Muscle of leg (tissue), 11 donors: ENCODE measurements around the gene MPV17L2. TPM values are rescaled to one million over a fixed set of nuclear protein-coding genes. Genes with fewer than 3 reads are reported as not detected.
"Not testable (repeated sequence)": the region's sequence is repeated elsewhere in the genome, so short reads cannot be mapped to it uniquely, and the experiment has no call there.

Experiments
- DNase-seq: peaks from one replicate; pipeline ENCODE4 v3.0.0; 2013
- H3K27ac ChIP-seq: one replicate; pipeline ENCODE4 v1.5.1; 2013; ENCODE audit warnings: mild to moderate bottlenecking, low read length, control low read depth
- H3K27me3 ChIP-seq: one replicate; pipeline ENCODE4 v1.6.1; 2013; ENCODE audit warnings: low read length; ENCODE audit not compliant: control insufficient read depth, insufficient read depth
- H3K36me3 ChIP-seq: one replicate; pipeline ENCODE4 v1.6.1; 2013; ENCODE audit warnings: low read length; ENCODE audit not compliant: control insufficient read depth, insufficient read depth
- H3K4me1 ChIP-seq: one replicate; pipeline ENCODE4 v1.6.1; 2013; ENCODE audit warnings: low read length; ENCODE audit not compliant: control insufficient read depth, insufficient read depth
- H3K4me3 ChIP-seq: one replicate; pipeline ENCODE4 v1.5.1; 2013; ENCODE audit warnings: low read length, control low read depth
- H3K9me3 ChIP-seq: replicated peaks from 2 replicates; pipeline ENCODE4 v1.6.1; 2013; ENCODE audit warnings: low read depth, low read length; ENCODE audit not compliant: control insufficient read depth
- WGBS: methylation state at CpG from one replicate; pipeline ENCODE4 v1.1.5; 2013; ENCODE audit warnings: missing lambda C conversion rate; ENCODE audit not compliant: insufficient coverage; 5-methylcytosine and 5-hydroxymethylcytosine counted together
- polyA plus RNA-seq, 8 donors: library from polyadenylated mRNA; unstranded; fragments of 120-200 nt; gene quantifications; one replicate each; pipeline versions ENCODE4 v1.2.1 to v1.2.3, GENCODE V29; 2013; ENCODE audit warnings: inconsistent platforms in 1 of 8, low replicate concordance in 1 of 8; ENCODE audit not compliant: insufficient read length in 8 of 8, insufficient read depth in 1 of 8
- total RNA-seq: library from RNA; stranded (reverse); fragments of 120-200 nt; gene quantifications from one replicate; pipeline ENCODE4 v1.2.4, GENCODE V29; 2013

The MPV17L2 gene
- total and polyA plus RNA-seq, 9 donors = 3.7 to 7.9 (median 6.3) TPM

DNA sequence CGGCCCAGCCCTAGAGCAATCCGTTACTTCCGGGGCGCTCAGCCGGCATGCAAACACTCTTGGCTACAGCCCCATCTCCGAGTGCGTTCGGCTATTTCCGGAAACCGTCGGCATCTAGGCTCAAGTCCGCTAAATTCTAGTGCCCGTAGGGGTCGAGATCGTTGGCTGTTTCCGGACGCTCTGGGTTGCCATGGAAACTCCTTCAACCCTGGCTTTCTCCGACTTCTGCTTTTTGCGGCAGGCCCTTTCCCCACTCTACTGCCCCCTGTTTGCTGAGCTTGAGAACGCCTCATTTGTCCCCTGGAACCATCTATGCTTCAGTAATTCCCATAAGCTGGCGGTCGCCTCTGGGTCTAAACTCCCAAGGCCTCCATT, 40.6 kb upstream of the MPV17L2 start:
- Histone ChIP-seq H3K27ac (peak overlapping the region; percentile 96), H3K9me3 (no peaks in the 10 kb centered on the region), H3K36me3 (peaks cover 16% of the 10 kb centered on the region), H3K27me3 (no peaks in the 10 kb centered on the region), H3K4me1 (peaks cover 59% of the 10 kb centered on the region), H3K4me3 (peak overlapping the region; percentile 92)
- DNase-seq = peak; percentile 99
- 0% methylated on average over 22 of the region's 22 CpGs for WGBS

DNA sequence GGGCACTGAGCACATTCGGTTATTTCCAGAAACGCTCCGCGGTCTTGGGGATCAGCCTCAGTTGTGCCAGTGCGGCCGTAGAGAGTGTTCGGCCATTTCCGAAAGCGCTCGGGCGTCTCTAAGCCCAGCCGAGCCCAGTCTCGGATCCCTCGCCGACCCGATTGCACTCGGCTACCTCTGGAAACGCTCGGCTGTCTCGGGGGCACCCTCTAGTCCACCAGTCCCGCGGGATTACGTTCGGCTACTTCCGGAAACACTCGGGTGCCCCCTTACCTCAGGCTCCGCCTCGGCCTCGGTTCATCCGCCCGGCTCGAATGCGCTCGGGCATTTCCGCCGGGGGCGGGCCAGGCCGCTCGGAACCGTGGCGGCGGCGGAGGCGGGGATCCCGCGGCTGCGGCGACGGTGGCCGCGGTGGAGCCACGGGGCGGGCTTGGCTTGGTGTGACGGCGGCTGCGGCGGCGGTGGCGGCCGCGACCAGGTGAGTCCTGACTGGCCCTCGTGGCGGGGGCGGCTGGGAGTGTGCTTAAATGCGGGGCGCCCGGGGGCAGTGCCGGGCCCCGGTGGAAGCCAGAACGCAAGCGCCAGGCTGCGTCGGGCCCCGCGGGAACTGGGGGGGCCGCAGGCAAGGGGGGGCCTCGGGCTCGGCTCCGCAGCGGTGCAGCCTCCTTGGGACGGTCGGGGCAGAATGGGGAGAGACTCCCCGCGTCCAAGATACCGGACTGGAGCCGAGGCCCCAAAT, 40.0 kb upstream of the MPV17L2 start, which contains the start of gene PIK3R2:
Gene PIK3R2, plus strand, starts transcription at position 347 of the 739 bp plus-strand sequence. CDS start 2,717 bp downstream, outside the sequence.
- H3K27me3 ChIP-seq = no peaks in the 10 kb centered on the region
- H3K4me3 ChIP-seq = peak within 1 kb of the TSS; percentile 92
- H3K4me1 ChIP-seq = peaks cover 65% of the 10 kb centered on the region
- DNase-seq = peak; percentile 99
- H3K36me3 ChIP-seq = peaks cover 12% of the 10 kb centered on the region
- H3K9me3 ChIP-seq = no peaks in the 10 kb centered on the region
- WGBS = under 1% methylated on average over 80 of the region's 86 CpGs
- H3K27ac ChIP-seq = peak within 1 kb of the TSS; percentile 96

DNA sequence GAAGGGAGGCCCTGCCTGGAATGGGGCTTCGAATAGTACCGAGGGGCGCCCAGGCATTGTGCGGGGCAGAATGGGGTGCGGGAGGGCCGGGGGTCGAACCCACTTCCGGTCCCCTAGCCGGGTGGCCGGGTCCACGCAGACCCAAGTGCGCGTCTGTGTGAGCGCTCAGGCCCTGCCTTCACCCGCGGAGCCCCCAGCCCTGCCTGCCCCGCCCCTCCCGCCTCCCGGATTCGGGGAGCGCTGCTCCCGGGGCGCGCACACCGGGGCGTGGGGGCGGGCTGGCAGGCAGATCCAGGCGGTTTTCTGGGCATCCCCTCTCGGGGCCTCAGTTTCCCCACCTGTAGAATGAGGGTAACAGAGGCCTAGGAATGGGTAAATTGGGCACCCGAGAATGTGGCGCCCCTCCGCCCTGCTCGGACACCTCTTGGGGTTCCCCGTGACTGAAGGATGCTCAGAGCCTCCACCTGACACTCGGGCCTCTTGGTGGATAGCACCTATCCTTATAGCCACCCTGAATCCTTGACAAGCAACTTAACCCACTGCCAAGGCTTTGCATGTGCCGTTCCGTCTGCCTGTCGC, 39.4 kb upstream of the MPV17L2 start:
- no peak for DNase-seq

DNA sequence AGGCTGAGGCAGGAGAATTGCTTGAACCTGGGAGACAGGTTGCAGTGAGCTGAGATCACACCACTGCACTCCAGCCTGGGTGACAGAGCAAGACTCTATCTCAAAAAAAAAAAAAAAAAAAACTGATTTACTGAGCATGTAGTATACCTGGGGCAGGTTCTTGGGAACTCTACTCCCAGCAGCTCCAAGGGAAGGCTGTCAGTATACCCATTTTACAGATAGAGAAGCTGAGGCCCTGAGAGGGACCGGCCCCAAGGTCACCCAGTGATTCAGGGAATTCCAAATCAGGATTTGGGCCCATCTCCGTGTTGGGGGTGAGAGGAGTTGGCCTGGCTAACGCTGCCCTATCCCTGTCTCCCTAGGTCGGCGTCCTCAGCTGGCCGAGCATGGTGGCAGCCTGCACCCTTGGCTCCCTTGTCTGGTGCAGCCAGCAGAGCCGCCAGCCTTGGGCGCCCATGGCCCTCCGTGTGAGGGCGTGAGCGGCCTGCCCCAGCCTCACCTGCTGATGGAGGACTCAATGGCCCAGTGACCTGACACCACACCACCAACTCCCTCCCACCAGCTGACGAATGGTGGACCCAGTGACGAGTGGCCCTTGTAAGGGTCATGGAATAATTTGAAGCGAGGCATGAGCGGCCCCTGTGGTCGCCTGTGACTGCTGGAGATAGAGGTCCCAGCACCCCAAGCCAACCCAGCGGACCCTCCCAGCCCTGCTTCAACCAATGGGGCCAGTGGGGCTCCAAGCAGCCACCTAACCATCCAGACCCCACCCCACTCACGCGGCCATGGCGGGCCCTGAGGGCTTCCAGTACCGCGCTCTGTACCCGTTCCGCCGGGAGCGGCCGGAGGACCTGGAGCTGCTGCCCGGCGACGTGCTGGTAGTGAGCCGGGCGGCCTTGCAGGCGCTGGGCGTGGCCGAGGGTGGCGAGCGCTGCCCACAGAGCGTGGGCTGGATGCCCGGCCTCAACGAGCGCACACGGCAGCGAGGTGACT, 37.6 kb upstream of the MPV17L2 start:
- H3K4me3 ChIP-seq = no peak overlapping the region
- DNase-seq = no peak
- WGBS = 90% methylated on average over 31 of the region's 43 CpGs
- no peaks in the 10 kb centered on the region for H3K27me3 ChIP-seq
- peaks cover 72% of the 10 kb centered on the region for H3K4me1 ChIP-seq
- no peaks in the 10 kb centered on the region for H3K9me3 ChIP-seq
- peaks cover 22% of the 10 kb centered on the region for H3K36me3 ChIP-seq
- no peak overlapping the region for H3K27ac ChIP-seq

More for the DNA sequence above, 39.4 kb upstream of the MPV17L2 start:
- Histone ChIP-seq H3K9me3 (no peaks in the 10 kb centered on the region), H3K27me3 (no peaks in the 10 kb centered on the region), H3K27ac (peak overlapping the region; percentile 88), H3K36me3 (peaks cover 15% of the 10 kb centered on the region), H3K4me1 (peaks cover 71% of the 10 kb centered on the region), H3K4me3 (peak overlapping the region; percentile 92)
- under 1% methylated on average over 34 of the region's 38 CpGs for WGBS

DNA sequence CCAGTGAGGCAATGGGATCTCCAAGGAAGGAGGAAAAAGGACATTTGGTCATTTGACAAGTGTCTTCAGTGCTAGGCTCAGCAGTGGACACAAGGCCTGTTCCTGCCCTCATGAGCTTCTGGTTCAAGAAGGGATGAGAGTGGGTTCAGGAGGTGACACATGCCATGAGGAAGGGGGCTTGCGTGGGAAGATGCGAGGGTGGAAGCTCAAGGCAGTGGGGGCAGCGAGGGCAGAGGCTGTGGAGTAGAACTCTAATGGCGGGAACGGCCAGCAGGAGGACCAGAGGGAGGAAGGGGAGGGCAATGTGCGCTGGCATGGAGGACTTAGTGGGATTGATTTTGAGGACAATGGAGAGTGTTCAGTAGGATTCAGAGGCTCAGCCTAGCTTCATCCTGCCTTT, 36.8 kb upstream of the MPV17L2 start:
- no peaks in the 10 kb centered on the region for H3K27me3 ChIP-seq
- no peak overlapping the region for H3K4me3 ChIP-seq
- H3K36me3 ChIP-seq = peaks cover 26% of the 10 kb centered on the region
- WGBS = 86% methylated on average over 5 of the region's 6 CpGs
- DNase-seq = no peak
- peak overlapping the region; percentile 99 for H3K27ac ChIP-seq
- H3K9me3 ChIP-seq = no peaks in the 10 kb centered on the region
- H3K4me1 ChIP-seq = peaks cover 68% of the 10 kb centered on the region

DNA sequence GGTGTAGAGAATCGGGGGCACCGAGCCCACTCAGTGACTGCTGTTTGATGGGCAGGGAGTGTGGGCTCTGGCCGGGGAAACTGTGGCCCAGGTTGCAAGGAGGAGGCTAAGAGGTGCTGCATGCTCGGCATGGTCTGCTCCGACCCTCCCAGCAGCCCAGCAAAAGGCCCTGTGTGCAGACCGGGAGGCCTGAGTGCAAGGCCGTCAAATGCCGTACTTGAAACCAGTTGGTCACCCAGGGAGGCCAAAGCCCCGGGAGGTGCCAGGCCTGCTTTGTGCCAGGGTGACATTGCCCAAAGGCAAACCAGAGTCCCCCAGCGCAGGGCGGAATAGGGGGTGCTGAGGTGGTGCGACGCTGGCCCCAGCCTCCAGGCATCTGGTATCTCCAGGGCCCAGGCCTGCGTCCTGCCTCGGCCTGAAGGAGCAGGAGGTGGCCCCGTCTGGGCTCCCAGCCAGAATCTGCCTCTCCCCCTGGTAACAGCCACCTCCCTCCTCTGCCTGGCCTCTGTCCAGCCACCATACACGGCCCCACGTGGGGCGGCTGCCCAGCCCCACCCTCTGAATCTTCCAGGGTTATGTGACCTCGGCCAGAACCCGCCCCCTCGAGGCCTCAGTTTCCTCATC, 36.1 kb upstream of the MPV17L2 start:
- peak; percentile 94 for DNase-seq
- no peaks in the 10 kb centered on the region for H3K27me3 ChIP-seq
- WGBS = 36% methylated on average over 22 of the region's 22 CpGs
- peaks cover 31% of the 10 kb centered on the region for H3K36me3 ChIP-seq
- no peak overlapping the region for H3K4me3 ChIP-seq
- peak overlapping the region; percentile 99 for H3K27ac ChIP-seq
- H3K9me3 ChIP-seq = no peaks in the 10 kb centered on the region
- H3K4me1 ChIP-seq = peaks cover 69% of the 10 kb centered on the region

DNA sequence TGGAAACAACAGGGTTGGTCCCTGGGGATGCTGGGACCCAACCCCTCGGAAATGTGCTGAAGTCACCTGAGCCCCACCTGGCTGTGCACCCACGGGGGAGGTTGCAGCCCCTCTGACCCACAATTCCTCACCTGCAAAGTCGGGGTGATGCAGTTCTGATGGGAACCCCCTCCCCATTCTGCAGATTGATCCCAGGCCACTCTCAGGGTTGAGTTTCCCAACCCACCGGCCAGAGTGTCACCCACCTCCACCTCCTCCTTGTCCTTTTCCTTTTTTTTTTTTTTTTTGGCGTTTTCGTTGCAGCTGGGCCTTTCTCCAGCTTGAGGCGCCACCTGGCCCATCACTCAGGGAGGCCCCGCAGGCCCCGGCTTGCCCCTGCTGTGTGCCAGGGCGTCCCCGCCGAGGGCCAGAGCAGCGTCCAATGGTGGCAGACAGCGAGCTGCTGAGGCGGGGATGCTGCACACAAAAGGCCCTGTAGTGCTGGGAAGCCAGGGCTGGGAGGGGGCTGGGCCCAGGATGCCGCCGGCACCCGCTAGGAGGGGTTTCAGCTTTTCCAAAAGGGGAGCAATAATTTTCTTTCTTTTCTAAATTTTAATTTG, 35.5 kb upstream of the MPV17L2 start:
- H3K27me3 ChIP-seq = no peaks in the 10 kb centered on the region
- 14% methylated on average over 8 of the region's 18 CpGs for WGBS
- no peaks in the 10 kb centered on the region for H3K9me3 ChIP-seq
- peaks cover 37% of the 10 kb centered on the region for H3K36me3 ChIP-seq
- H3K27ac ChIP-seq = peak overlapping the region; percentile 99
- peak; percentile 89 for DNase-seq
- H3K4me3 ChIP-seq = no peak overlapping the region
- peaks cover 66% of the 10 kb centered on the region for H3K4me1 ChIP-seq

DNA sequence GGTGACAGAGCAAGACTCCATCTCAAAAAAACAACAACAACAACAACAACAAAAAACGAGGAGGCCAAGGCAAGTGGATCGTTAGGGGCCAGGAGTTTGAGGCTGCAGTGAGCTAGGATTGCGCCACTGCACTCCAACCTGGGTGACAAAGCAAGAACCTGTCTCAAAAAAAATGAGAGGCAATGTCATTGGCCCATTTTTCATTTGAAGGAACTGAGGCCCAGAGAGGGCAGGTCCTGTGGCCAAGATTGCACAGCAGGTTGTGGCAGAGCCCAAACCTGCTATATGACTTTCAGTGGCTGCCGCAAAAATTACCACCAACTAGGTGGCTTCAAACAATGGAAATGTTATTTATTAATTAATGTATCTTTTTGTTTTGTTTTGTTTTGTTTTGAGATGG, 34.6 kb upstream of the MPV17L2 start:
- Histone ChIP-seq H3K27me3 (no peaks in the 10 kb centered on the region), H3K36me3 (peaks cover 46% of the 10 kb centered on the region), H3K27ac (peak overlapping the region; percentile 99), H3K4me1 (peaks cover 66% of the 10 kb centered on the region), H3K4me3 (no peak overlapping the region), H3K9me3 (no peaks in the 10 kb centered on the region)
- 100% methylated on average over 2 of the region's 4 CpGs for whole genome bisulfite sequencing
- DNase-seq = no peak

DNA sequence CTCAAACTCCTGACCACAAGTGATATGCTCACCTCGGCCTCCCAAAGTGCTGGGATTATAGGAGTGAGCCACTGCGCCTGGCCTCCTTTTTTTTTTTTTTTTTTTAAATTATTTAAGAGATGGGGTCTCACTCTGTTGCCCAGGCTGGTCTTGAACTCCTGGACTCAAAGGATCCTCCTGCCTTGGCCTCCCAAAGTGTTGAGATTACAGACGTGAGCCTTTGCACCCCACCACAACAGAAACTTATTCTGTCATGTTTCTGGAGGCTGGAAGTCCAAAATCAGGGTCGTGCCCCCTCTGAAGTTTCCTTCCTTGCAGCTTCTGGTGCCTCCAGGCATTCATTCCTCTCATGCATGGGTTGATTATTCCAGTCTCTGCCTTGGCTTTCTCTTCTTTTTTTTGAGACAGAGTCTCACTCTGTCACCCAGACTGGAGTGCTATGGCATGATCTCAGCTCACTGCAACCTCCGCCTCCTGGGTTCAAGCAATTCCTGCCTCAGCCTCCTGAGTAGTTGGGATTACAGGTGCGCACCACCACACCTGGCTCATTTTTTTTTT, 33.9 kb upstream of the MPV17L2 start:
- Histone ChIP-seq H3K36me3 (peaks cover 47% of the 10 kb centered on the region), H3K4me1 (peaks cover 61% of the 10 kb centered on the region)
- H3K4me3 ChIP-seq, H3K27ac ChIP-seq, H3K9me3 ChIP-seq, H3K27me3 ChIP-seq, DNase-seq: not testable (repeated sequence)
- 80% methylated on average over 2 of the region's 6 CpGs for WGBS
